Stimulated activated CD4-positive, alpha-beta T cell treated with anti-CD3 and anti-CD28 coated beads, Interleukin-12 subunit alpha, Interleukin-12 subunit beta, amount 100 ng/mL, for 4 hours (primary cell): Measurements from ENCODE around the gene TRAPPC14.
A peak's percentile ranks its signal among the peaks of the same experiment; 100 is the strongest.
"Not testable (repeated sequence)": the region's sequence is repeated elsewhere in the genome, so short reads cannot be mapped to it uniquely, and the experiment has no call there.

Experiments
- DNase-seq: peaks from one replicate; pipeline ENCODE4 v3.0.0-alpha.2; 2020

Gene TRAPPC14

GRCh38 chr7:100158229-100159098 is at the start of gene TRAPPC14:
Gene TRAPPC14 (minus strand): TSS chr7:100158723. CDS start chr7:100158499, 224 bp downstream.
- DNase-seq = peak; percentile 93

GRCh38 chr7:100204454-100204853 is 45.9 kb upstream of the TRAPPC14 start:
- DNase-seq = no peak

GRCh38 chr7:100200693-100201092 is 42.2 kb upstream of the TRAPPC14 start:
- no peak for DNase-seq

- DNase-seq = no peak
These were observed 39.7 kb upstream of the TRAPPC14 start for GRCh38 chr7:100198266-100198665.

GRCh38 chr7:100195901-100196322 is 37.4 kb upstream of the TRAPPC14 start:
- not testable (repeated sequence) for DNase-seq

- DNase-seq = no peak
These were observed 36.7 kb upstream of the TRAPPC14 start for GRCh38 chr7:100195222-100195621.

GRCh38 chr7:100192969-100193368 is 34.4 kb upstream of the TRAPPC14 start:
- DNase-seq = no peak

GRCh38 chr7:100192281-100192862 is 33.8 kb upstream of the TRAPPC14 start:
- DNase-seq = not testable (repeated sequence)

GRCh38 chr7:100191775-100192174 is 33.3 kb upstream of the TRAPPC14 start:
- no peak for DNase-seq

GRCh38 chr7:100190048-100190711 is 31.7 kb upstream of the TRAPPC14 start:
- DNase-seq = no peak

- DNase-seq = no peak
These were observed 30.5 kb upstream of the TRAPPC14 start for GRCh38 chr7:100189061-100189460.

GRCh38 chr7:100185726-100186125 is 27.2 kb upstream of the TRAPPC14 start:
- no peak for DNase-seq

GRCh38 chr7:100183090-100183489 is 24.6 kb upstream of the TRAPPC14 start:
- DNase-seq = not testable (repeated sequence)

- DNase-seq = not testable (repeated sequence)
These were observed 24.1 kb upstream of the TRAPPC14 start for GRCh38 chr7:100182616-100183015.

- not testable (repeated sequence) for DNase-seq
These were observed 21.6 kb upstream of the TRAPPC14 start for GRCh38 chr7:100180084-100180483.

GRCh38 chr7:100177045-100178001 is 18.8 kb upstream of the TRAPPC14 start, which contains the start of the genes GPC2 and STAG3:
Gene GPC2 (minus strand): TSS chr7:100177381. CDS start chr7:100177199, 182 bp downstream.
Gene STAG3 (plus strand): TSS chr7:100177918. CDS start chr7:100180557, 2,639 bp downstream.
- DNase-seq = peak; percentile 98

GRCh38 chr7:100176096-100177044 is 17.8 kb upstream of the TRAPPC14 start:
- no peak for DNase-seq

GRCh38 chr7:100175296-100175935 is 16.9 kb upstream of the TRAPPC14 start:
- DNase-seq = no peak

GRCh38 chr7:100174582-100174981 is 16.1 kb upstream of the TRAPPC14 start:
- no peak for DNase-seq

GRCh38 chr7:100173806-100174495 is 15.4 kb upstream of the TRAPPC14 start:
- DNase-seq = no peak
